Liver (tissue), 9 donors: ENCODE data around the gene C4orf36. TPM values are rescaled to one million over a fixed set of nuclear protein-coding genes. Genes with fewer than 3 reads are reported as not detected.
A peak's percentile ranks its signal among the peaks of the same experiment; 100 is the strongest.

Experiments
- DNase-seq: peaks from one replicate; pipeline ENCODE4 v3.0.0-alpha.2; 2017; ENCODE audit warnings: low spot score
- H3K27ac ChIP-seq, 2 donors: one replicate each; pipeline ENCODE4 v1.7.0; 2013; ENCODE audit warnings: inconsistent platforms in 2 of 2, low read length in 2 of 2, control low read depth in 1 of 2, low read depth in 1 of 2, mild to moderate bottlenecking in 1 of 2
- H3K27me3 ChIP-seq, 4 donors: one replicate each; pipeline versions ENCODE4 v1.6.1 to v1.7.0; 2013; ENCODE audit warnings: low read length in 3 of 4, inconsistent platforms in 1 of 4, mild to moderate bottlenecking in 1 of 4, moderate library complexity in 1 of 4; ENCODE audit not compliant: control insufficient read depth in 4 of 4, insufficient read depth in 4 of 4
- H3K36me3 ChIP-seq, 4 donors: one replicate each; pipeline versions ENCODE4 v1.6.1 to v1.7.0; 2013; ENCODE audit warnings: low read length in 3 of 4, mild to moderate bottlenecking in 3 of 4, low read depth in 1 of 4, moderate library complexity in 1 of 4; ENCODE audit not compliant: control insufficient read depth in 4 of 4, insufficient read depth in 3 of 4
- H3K4me1 ChIP-seq, 4 donors: one replicate each; pipeline versions ENCODE4 v1.6.1 to v1.7.0; 2013; ENCODE audit warnings: low read length in 3 of 4, mild to moderate bottlenecking in 3 of 4, moderate library complexity in 1 of 4; ENCODE audit not compliant: control insufficient read depth in 4 of 4, insufficient read depth in 4 of 4
- H3K4me3 ChIP-seq, 3 donors: one replicate each; pipeline versions ENCODE4 v1.6.1 to v1.7.0; 2013; ENCODE audit warnings: low read length in 3 of 3, control low read depth in 1 of 3, low read depth in 1 of 3, mild to moderate bottlenecking in 1 of 3
- H3K9ac ChIP-seq, 2 donors: one replicate each; pipeline ENCODE4 v1.7.0; 2013; ENCODE audit warnings: low read length in 2 of 2, mild to moderate bottlenecking in 2 of 2, moderate library complexity in 2 of 2, control low read depth in 1 of 2, low read depth in 1 of 2
- H3K9me3 ChIP-seq, 4 donors: one replicate each; pipeline versions ENCODE4 v1.6.1 to v1.7.0; 2013; ENCODE audit warnings: low read length in 3 of 4; ENCODE audit not compliant: control insufficient read depth in 4 of 4
- EGR1 ChIP-seq, 2 donors: IDR thresholded peaks; 2 replicates each; pipeline ENCODE4 v1.6.1; 2016 to 2018; ENCODE audit warnings: antibody characterized with exemption in 2 of 2, low read depth in 2 of 2
- FOXA1 ChIP-seq: IDR thresholded peaks from 2 replicates; pipeline ENCODE4 v1.6.1; 2016; ENCODE audit warnings: antibody characterized with exemption
- FOXA2 ChIP-seq: IDR thresholded peaks from 2 replicates; pipeline ENCODE4 v1.6.1; 2016; ENCODE audit warnings: antibody characterized with exemption
- GABPA ChIP-seq, 2 donors: IDR thresholded peaks in 1 of 2; conservative IDR thresholded peaks in 1 of 2; 2 replicates each; pipeline ENCODE4 v1.6.1; 2016; ENCODE audit warnings: antibody characterized with exemption in 2 of 2, mild to moderate bottlenecking in 1 of 2, moderate library complexity in 1 of 2
- HNF4A ChIP-seq, 2 donors: conservative IDR thresholded peaks; 2 replicates each; pipeline ENCODE4 v1.6.1; 2016; ENCODE audit warnings: antibody characterized with exemption in 2 of 2, mild to moderate bottlenecking in 2 of 2
- HNF4G ChIP-seq: IDR thresholded peaks from 2 replicates; pipeline ENCODE4 v1.6.1; 2016; ENCODE audit warnings: antibody characterized with exemption
- JUND ChIP-seq, 2 donors: IDR thresholded peaks; 2 replicates each; pipeline ENCODE4 v1.6.1; 2016; ENCODE audit warnings: antibody characterized with exemption in 2 of 2
- NR2F2 ChIP-seq: IDR thresholded peaks from 2 replicates; pipeline ENCODE4 v1.6.1; 2016; ENCODE audit warnings: antibody characterized with exemption
- RAD21 ChIP-seq, 2 donors: IDR thresholded peaks; 2 replicates each; pipeline ENCODE4 v1.6.1; 2016; ENCODE audit warnings: antibody characterized with exemption in 2 of 2, mild to moderate bottlenecking in 2 of 2
- RXRA ChIP-seq, 2 donors: IDR thresholded peaks; 2 replicates each; pipeline ENCODE4 v1.6.1; 2017 to 2018; ENCODE audit warnings: antibody characterized with exemption in 2 of 2, mild to moderate bottlenecking in 1 of 2
- SP1 ChIP-seq: IDR thresholded peaks from 2 replicates; pipeline ENCODE4 v1.6.1; 2018; ENCODE audit warnings: antibody characterized with exemption, mild to moderate bottlenecking
- TAF1 ChIP-seq: conservative IDR thresholded peaks from 2 replicates; pipeline ENCODE4 v1.6.1; 2016; ENCODE audit warnings: antibody characterized with exemption, mild to moderate bottlenecking
- YY1 ChIP-seq: IDR thresholded peaks from 2 replicates; pipeline ENCODE4 v1.6.1; 2016; ENCODE audit warnings: antibody characterized with exemption, mild to moderate bottlenecking
- WGBS: extraction: QIAGEN DNeasy Blood & Tissue Kit; methylation state at CpG from one replicate; pipeline ENCODE4 v1.1.7; 2013; 5-methylcytosine and 5-hydroxymethylcytosine counted together
- polyA plus RNA-seq, 2 donors: library from polyadenylated mRNA; stranded (reverse) in 1 of 2; unstranded in 1 of 2; fragments of 200-250 nt in 1 of 2; fragments of >200 nt in 1 of 2; fragmentation: Nextera tagmentation in 1 of 2; extraction: Ambion mirVana in 1 of 2; gene quantifications; one replicate each; pipeline versions ENCODE4 v1.2.1 to v1.2.3, GENCODE V29; 2013 to 2015
- total RNA-seq, 2 donors: library from RNA; depleted of rRNA; stranded (reverse); fragments of >200 nt; gene quantifications; one replicate each; pipeline ENCODE4 v1.2.3, GENCODE V29; 2014
- TF ChIP-seq, protein P1 (sequence below): fragments of 150-350 bp; IDR thresholded peaks from 2 replicates; pipeline ENCODE4 v1.5.1; 2017; ENCODE audit warnings: improper control_type of control experiment, low read depth, low read length; ENCODE audit not compliant: missing input control
- TF ChIP-seq, protein P2 (sequence below): IDR thresholded peaks from 2 replicates; pipeline ENCODE4 v1.6.1; 2016; ENCODE audit warnings: antibody characterized with exemption
- TF ChIP-seq, protein P3 (sequence below): IDR thresholded peaks from 2 replicates; pipeline ENCODE4 v1.6.1; 2016; ENCODE audit warnings: antibody characterized with exemption
- TF ChIP-seq, protein P4 (sequence below): IDR thresholded peaks from 2 replicates; pipeline ENCODE4 v1.6.1; 2016; ENCODE audit warnings: antibody characterized with exemption
- TF ChIP-seq, protein P5 (sequence below): IDR thresholded peaks from 2 replicates; pipeline ENCODE4 v1.6.1; 2016; ENCODE audit warnings: antibody characterized with exemption, mild to moderate bottlenecking
- donor health status: healthy.
- donor health status: healthy.
- donor health status: healthy.
- donor health status: healthy.
- donor health status: healthy.

C4orf36 gene
- not detected for total RNA-seq
- polyA plus RNA-seq = under 1 TPM in 1 of 2 donors, not detected in 1; 0.09 TPM

- 1% methylated on average over 84 of the region's 84 CpGs for WGBS
- no peaks in the 10 kb centered on the region for H3K9me3 ChIP-seq
Observed at GRCh38 chr4:86891762-86892635, at the start of gene C4orf36. Gene C4orf36 (minus strand): TSS chr4:86892422. CDS start chr4:86891520, 902 bp downstream.

More at GRCh38 chr4:86891762-86892635, at the start of gene C4orf36:
- H3K27ac ChIP-seq = peak within 1 kb of the TSS; percentile 61 to 75
- TF ChIP-seq GABPA (IDR thresholded peaks at IDR 0.05 in 1 of 2, conservative IDR thresholded peaks at IDR 0.05 in 1 of 2) (no peak), FOXA1 (no peak), RXRA (IDR thresholded peaks at IDR 0.05) (no peak), HNF4G (no peak), JUND (IDR thresholded peaks at IDR 0.05) (no peak), NR2F2 (no peak), EGR1 (IDR thresholded peaks at IDR 0.05; ENCODE audit: low read depth in 2 of 2) (no peak), TAF1 (no peak), SP1 (no peak), YY1 (peak; percentile 58), FOXA2 (no peak), RAD21 (IDR thresholded peaks at IDR 0.05) (peak; percentile 26 to 37), HNF4A (conservative IDR thresholded peaks at IDR 0.05) (peak; percentile 22 to 57)
- TF ChIP-seq, protein P1, sequence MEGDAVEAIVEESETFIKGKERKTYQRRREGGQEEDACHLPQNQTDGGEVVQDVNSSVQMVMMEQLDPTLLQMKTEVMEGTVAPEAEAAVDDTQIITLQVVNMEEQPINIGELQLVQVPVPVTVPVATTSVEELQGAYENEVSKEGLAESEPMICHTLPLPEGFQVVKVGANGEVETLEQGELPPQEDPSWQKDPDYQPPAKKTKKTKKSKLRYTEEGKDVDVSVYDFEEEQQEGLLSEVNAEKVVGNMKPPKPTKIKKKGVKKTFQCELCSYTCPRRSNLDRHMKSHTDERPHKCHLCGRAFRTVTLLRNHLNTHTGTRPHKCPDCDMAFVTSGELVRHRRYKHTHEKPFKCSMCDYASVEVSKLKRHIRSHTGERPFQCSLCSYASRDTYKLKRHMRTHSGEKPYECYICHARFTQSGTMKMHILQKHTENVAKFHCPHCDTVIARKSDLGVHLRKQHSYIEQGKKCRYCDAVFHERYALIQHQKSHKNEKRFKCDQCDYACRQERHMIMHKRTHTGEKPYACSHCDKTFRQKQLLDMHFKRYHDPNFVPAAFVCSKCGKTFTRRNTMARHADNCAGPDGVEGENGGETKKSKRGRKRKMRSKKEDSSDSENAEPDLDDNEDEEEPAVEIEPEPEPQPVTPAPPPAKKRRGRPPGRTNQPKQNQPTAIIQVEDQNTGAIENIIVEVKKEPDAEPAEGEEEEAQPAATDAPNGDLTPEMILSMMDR = no peak
- TF ChIP-seq, protein P2, sequence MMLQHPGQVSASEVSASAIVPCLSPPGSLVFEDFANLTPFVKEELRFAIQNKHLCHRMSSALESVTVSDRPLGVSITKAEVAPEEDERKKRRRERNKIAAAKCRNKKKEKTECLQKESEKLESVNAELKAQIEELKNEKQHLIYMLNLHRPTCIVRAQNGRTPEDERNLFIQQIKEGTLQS = peak; percentile 45
- TF ChIP-seq, protein P3, sequence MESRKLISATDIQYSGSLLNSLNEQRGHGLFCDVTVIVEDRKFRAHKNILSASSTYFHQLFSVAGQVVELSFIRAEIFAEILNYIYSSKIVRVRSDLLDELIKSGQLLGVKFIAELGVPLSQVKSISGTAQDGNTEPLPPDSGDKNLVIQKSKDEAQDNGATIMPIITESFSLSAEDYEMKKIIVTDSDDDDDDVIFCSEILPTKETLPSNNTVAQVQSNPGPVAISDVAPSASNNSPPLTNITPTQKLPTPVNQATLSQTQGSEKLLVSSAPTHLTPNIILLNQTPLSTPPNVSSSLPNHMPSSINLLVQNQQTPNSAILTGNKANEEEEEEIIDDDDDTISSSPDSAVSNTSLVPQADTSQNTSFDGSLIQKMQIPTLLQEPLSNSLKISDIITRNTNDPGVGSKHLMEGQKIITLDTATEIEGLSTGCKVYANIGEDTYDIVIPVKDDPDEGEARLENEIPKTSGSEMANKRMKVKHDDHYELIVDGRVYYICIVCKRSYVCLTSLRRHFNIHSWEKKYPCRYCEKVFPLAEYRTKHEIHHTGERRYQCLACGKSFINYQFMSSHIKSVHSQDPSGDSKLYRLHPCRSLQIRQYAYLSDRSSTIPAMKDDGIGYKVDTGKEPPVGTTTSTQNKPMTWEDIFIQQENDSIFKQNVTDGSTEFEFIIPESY = no peak
- TF ChIP-seq, protein P4, sequence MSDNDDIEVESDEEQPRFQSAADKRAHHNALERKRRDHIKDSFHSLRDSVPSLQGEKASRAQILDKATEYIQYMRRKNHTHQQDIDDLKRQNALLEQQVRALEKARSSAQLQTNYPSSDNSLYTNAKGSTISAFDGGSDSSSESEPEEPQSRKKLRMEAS = peak; percentile 47
- TF ChIP-seq, protein P5, sequence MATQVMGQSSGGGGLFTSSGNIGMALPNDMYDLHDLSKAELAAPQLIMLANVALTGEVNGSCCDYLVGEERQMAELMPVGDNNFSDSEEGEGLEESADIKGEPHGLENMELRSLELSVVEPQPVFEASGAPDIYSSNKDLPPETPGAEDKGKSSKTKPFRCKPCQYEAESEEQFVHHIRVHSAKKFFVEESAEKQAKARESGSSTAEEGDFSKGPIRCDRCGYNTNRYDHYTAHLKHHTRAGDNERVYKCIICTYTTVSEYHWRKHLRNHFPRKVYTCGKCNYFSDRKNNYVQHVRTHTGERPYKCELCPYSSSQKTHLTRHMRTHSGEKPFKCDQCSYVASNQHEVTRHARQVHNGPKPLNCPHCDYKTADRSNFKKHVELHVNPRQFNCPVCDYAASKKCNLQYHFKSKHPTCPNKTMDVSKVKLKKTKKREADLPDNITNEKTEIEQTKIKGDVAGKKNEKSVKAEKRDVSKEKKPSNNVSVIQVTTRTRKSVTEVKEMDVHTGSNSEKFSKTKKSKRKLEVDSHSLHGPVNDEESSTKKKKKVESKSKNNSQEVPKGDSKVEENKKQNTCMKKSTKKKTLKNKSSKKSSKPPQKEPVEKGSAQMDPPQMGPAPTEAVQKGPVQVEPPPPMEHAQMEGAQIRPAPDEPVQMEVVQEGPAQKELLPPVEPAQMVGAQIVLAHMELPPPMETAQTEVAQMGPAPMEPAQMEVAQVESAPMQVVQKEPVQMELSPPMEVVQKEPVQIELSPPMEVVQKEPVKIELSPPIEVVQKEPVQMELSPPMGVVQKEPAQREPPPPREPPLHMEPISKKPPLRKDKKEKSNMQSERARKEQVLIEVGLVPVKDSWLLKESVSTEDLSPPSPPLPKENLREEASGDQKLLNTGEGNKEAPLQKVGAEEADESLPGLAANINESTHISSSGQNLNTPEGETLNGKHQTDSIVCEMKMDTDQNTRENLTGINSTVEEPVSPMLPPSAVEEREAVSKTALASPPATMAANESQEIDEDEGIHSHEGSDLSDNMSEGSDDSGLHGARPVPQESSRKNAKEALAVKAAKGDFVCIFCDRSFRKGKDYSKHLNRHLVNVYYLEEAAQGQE = peak; percentile 62
- no peaks in the 10 kb centered on the region for H3K27me3 ChIP-seq
- DNase-seq = peak; percentile 52
- H3K9ac ChIP-seq = peak within 1 kb of the TSS; percentile 47 to 65
- peak within 1 kb of the TSS; percentile 79 to 88 (median 79) for H3K4me3 ChIP-seq
- H3K4me1 ChIP-seq = peaks cover 0 to 14% (median 9%) of the 10 kb centered on the region in 4 donors
- no peaks in the 10 kb centered on the region for H3K36me3 ChIP-seq
